IMR-90 (cell line): Measurements from ENCODE around the gene CDX1. TPM values are rescaled to one million over a fixed set of nuclear protein-coding genes. Genes with fewer than 3 reads are reported as not detected.

Experiments
- ATAC-seq: fragments of 200-7000 bp; cut with Tn5 transposase; 2 replicates; pipeline ENCODE4 v1.9.1; 2020; ENCODE audit warnings: low read depth, mild to moderate bottlenecking, moderate library complexity
- BruUV-seq: library from RNA; stranded (reverse); fragments of 400-500 nt; replicated peaks from 2 replicates; lab custom pipeline; 2021; lab: Mats Ljungman, UMichigan
- CTCF ChIA-PET: fragments of 300-600 bp; formaldehyde crosslinking; extraction: SDS; loops from one replicate; lab custom pipeline; 2021; ENCODE audit warnings: antibody characterized with exemption; lab: Yijun Ruan, JAX
- POLR2A ChIA-PET: fragments of 300-600 bp; sonication (Branson Sonifier 250); formaldehyde crosslinking; loops from one replicate; lab custom pipeline; 2022; ENCODE audit warnings: antibody characterized with exemption; ENCODE audit not compliant: unreplicated experiment; lab: Charles Lee
- DNase-seq: peaks from one replicate; pipeline ENCODE4 v3.0.0; 2013
- H2AFZ ChIP-seq: replicated peaks from 2 replicates; pipeline ENCODE3; 2013; ENCODE audit warnings: low read length, mild to moderate bottlenecking; ENCODE audit not compliant: poor library complexity
- H2AK5ac ChIP-seq: 2 replicates; pipeline ENCODE4 v1.6.1; 2013; ENCODE audit warnings: low read depth, low read length, inconsistent platforms
- H2AK9ac ChIP-seq: replicated peaks from 2 replicates; pipeline ENCODE3; 2013; ENCODE audit warnings: mild to moderate bottlenecking, low read depth, low read length, moderate library complexity; ENCODE audit not compliant: poor library complexity
- H2BK120ac ChIP-seq: 2 replicates; pipeline ENCODE4 v1.6.1; 2013; ENCODE audit warnings: low read depth, low read length, inconsistent platforms
- H2BK15ac ChIP-seq: 3 replicates; pipeline ENCODE4 v1.6.1; 2013; ENCODE audit warnings: low read depth, low read length, inconsistent platforms
- H2BK20ac ChIP-seq: 2 replicates; pipeline ENCODE4 v1.6.1; 2013; ENCODE audit warnings: low read depth, mild to moderate bottlenecking, inconsistent platforms, low read length, moderate library complexity
- H2BK5ac ChIP-seq: 2 replicates; pipeline ENCODE4 v1.6.1; 2013; ENCODE audit warnings: mild to moderate bottlenecking, low read depth, low read length, inconsistent platforms; ENCODE audit not compliant: poor library complexity, severe bottlenecking
- H3K14ac ChIP-seq: replicated peaks from 2 replicates; pipeline ENCODE4 v1.6.1; 2013; ENCODE audit warnings: low read depth, low read length, inconsistent platforms
- H3K18ac ChIP-seq: 2 replicates; pipeline ENCODE4 v1.6.1; 2013; ENCODE audit warnings: low read depth, low read length, control low read depth
- H3K23ac ChIP-seq: 2 replicates; pipeline ENCODE4 v1.6.1; 2013; ENCODE audit warnings: low read depth, low read length, inconsistent platforms
- H3K27ac ChIP-seq: 2 replicates; pipeline ENCODE4 v1.5.1; 2013; ENCODE audit warnings: mild to moderate bottlenecking, control low read depth, low read length; ENCODE audit not compliant: insufficient read depth
- H3K27me3 ChIP-seq: 2 replicates; pipeline ENCODE4 v1.6.1; 2013; ENCODE audit warnings: low read length; ENCODE audit not compliant: control insufficient read depth, insufficient read depth
- H3K36me3 ChIP-seq: 2 replicates; pipeline ENCODE4 v1.6.1; 2013; ENCODE audit warnings: low read length, mixed read lengths; ENCODE audit not compliant: control insufficient read depth, insufficient read depth
- H3K4ac ChIP-seq: 2 replicates; pipeline ENCODE4 v1.6.1; 2013; ENCODE audit warnings: low read depth, low read length, inconsistent platforms
- H3K4me1 ChIP-seq: 2 replicates; pipeline ENCODE4 v1.6.1; 2013; ENCODE audit warnings: low read length, mixed read lengths; ENCODE audit not compliant: control insufficient read depth, insufficient read depth
- H3K4me2 ChIP-seq: 2 replicates; pipeline ENCODE4 v1.6.1; 2013; ENCODE audit warnings: low read depth, mild to moderate bottlenecking, control low read depth, low read length, moderate library complexity
- H3K4me3 ChIP-seq: 2 replicates; pipeline ENCODE4 v1.5.1; 2013; ENCODE audit warnings: low read depth, mild to moderate bottlenecking, control low read depth, low read length, moderate library complexity; ENCODE audit not compliant: insufficient read depth
- H3K56ac ChIP-seq: 2 replicates; pipeline ENCODE4 v1.6.1; 2013; ENCODE audit warnings: low read length, inconsistent platforms; ENCODE audit not compliant: insufficient read depth; ENCODE audit errors: extremely low read depth
- H3K79me1 ChIP-seq, 2 experiments: 2 replicates each; pipeline ENCODE4 v1.6.1; 2013; ENCODE audit warnings: low read length in 2 of 2, inconsistent platforms in 1 of 2, low read depth in 1 of 2
- H3K9ac ChIP-seq: 2 replicates; pipeline ENCODE4 v1.6.1; 2013; ENCODE audit warnings: low read depth, low read length, control low read depth
- H3K9me1 ChIP-seq: 2 replicates; pipeline ENCODE4 v1.6.1; 2013; ENCODE audit warnings: low read length, inconsistent platforms; ENCODE audit not compliant: insufficient read depth
- H3K9me3 ChIP-seq: 2 replicates; pipeline ENCODE4 v1.6.1; 2013; ENCODE audit warnings: low read length; ENCODE audit not compliant: control insufficient read depth, insufficient read depth
- H4K20me1 ChIP-seq: 2 replicates; pipeline ENCODE4 v1.6.1; 2013; ENCODE audit warnings: low read length, inconsistent platforms; ENCODE audit not compliant: insufficient read depth
- H4K5ac ChIP-seq: 2 replicates; pipeline ENCODE4 v1.6.1; 2013; ENCODE audit warnings: mild to moderate bottlenecking, low read depth, low read length, control low read depth
- H4K8ac ChIP-seq, 2 experiments: 2 replicates each; pipeline ENCODE4 v1.6.1; 2013; ENCODE audit warnings: low read depth in 2 of 2, low read length in 2 of 2, control low read depth in 1 of 2, inconsistent platforms in 1 of 2
- H4K91ac ChIP-seq: 2 replicates; pipeline ENCODE4 v1.6.1; 2013; ENCODE audit warnings: low read depth, low read length, inconsistent platforms; ENCODE audit not compliant: insufficient read depth
- CEBPB ChIP-seq: IDR thresholded peaks from 2 replicates; pipeline ENCODE4 v1.6.1; 2012; ENCODE audit warnings: low read depth, low read length, improper control_type of control experiment
- FOS ChIP-seq: fragments of 150-350 bp; IDR thresholded peaks from 2 replicates; pipeline ENCODE4 v1.6.1; 2016; ENCODE audit warnings: low read depth, low read length
- MAFK ChIP-seq: IDR thresholded peaks from 2 replicates; pipeline ENCODE4 v1.6.1; 2012; ENCODE audit warnings: low read depth, low read length, improper control_type of control experiment
- NFE2L2 ChIP-seq: fragments of 150-350 bp; IDR thresholded peaks from 2 replicates; pipeline ENCODE4 v1.6.1; 2016; ENCODE audit warnings: low read depth, mild to moderate bottlenecking, low read length
- POLR2A ChIP-seq: IDR thresholded peaks from 2 replicates; pipeline ENCODE4 v1.6.1; 2012; ENCODE audit warnings: mild to moderate bottlenecking, low read depth, low read length
- RAD21 ChIP-seq: IDR thresholded peaks from 2 replicates; pipeline ENCODE4 v1.6.1; 2012; ENCODE audit warnings: low read length, improper control_type of control experiment
- RCOR1 ChIP-seq: IDR thresholded peaks from 2 replicates; pipeline ENCODE4 v1.6.1; 2012; ENCODE audit warnings: mild to moderate bottlenecking, low read length, improper control_type of control experiment; ENCODE audit not compliant: insufficient replicate concordance
- RFX5 ChIP-seq: IDR thresholded peaks from 2 replicates; pipeline ENCODE4 v1.8.0; 2012; ENCODE audit warnings: low read depth, mild to moderate bottlenecking, low read length, moderate library complexity
- SMC3 ChIP-seq: fragments of 150-350 bp; IDR thresholded peaks from 2 replicates; pipeline ENCODE4 v1.6.1; 2016; ENCODE audit warnings: low read depth, mild to moderate bottlenecking, antibody characterized with exemption, low read length, moderate library complexity
- USF2 ChIP-seq: fragments of 150-350 bp; IDR thresholded peaks from 2 replicates; pipeline ENCODE4 v1.6.1; 2017; ENCODE audit warnings: mild to moderate bottlenecking, antibody characterized with exemption, low read length, low read depth
- WGBS, 2 experiments: methylation state at CpG; one replicate each; pipeline versions ENCODE4 v1.1.5 to v1.1.7; 2013; ENCODE audit warnings: missing lambda C conversion rate in 2 of 2; ENCODE audit not compliant: insufficient read length in 1 of 2; ENCODE audit errors: extremely low coverage in 2 of 2; 5-methylcytosine and 5-hydroxymethylcytosine counted together
- dilution Hi-C: fragments of 300-500 bp; cut with HindIII; formaldehyde crosslinking; loops from one replicate; pipeline ENCODE4 v1.14.3; 2018; ENCODE audit warnings: low sequenced_read_pairs; ENCODE audit not compliant: unreplicated experiment
- in situ Hi-C: fragments of 300-500 bp; cut with MboI; formaldehyde crosslinking; loops from 3 replicates; pipeline ENCODE4 v1.14.3; 2019; ENCODE audit warnings: low sequenced_read_pairs, inconsistent platforms, mixed read lengths
- intact Hi-C: fragments of 100-400 bp; cut with micrococcal nuclease; formaldehyde crosslinking; loops from 2 replicates; pipeline ENCODE4 v1.10.0; 2022
- polyA plus RNA-seq, 3 experiments: library from polyadenylated mRNA; depleted of rRNA; stranded (reverse); fragments of >200 nt; gene quantifications; 2 replicates each; pipeline ENCODE4 v1.2.3, GENCODE V29; 2012; ENCODE audit warnings: low replicate concordance in 1 of 3
- total RNA-seq: library from RNA; depleted of rRNA; stranded (reverse); fragments of >200 nt; gene quantifications from 2 replicates; pipeline ENCODE4 v1.2.3, GENCODE V29; 2012
- TF ChIP-seq, protein P1 (sequence below): conservative IDR thresholded peaks from 2 replicates; pipeline ENCODE4 v1.5.1; 2012; ENCODE audit warnings: mild to moderate bottlenecking, low read depth, low read length, improper control_type of control experiment
- TF ChIP-seq, protein P2 (sequence below): fragments of 150-350 bp; IDR thresholded peaks from 2 replicates; pipeline ENCODE4 v1.6.1; 2016; ENCODE audit warnings: low read depth, mild to moderate bottlenecking, low read length, moderate library complexity, borderline replicate concordance

Gene CDX1
- total and polyA plus RNA-seq, 2 of the 4 experiments (the other 2 are of a cell fraction): 0.18 to 0.24 TPM

GRCh38 chr5:150158170-150158949 lies 8.2 kb upstream of the CDX1 start (continued):
- no peak for TF ChIP-seq CEBPB

DNA sequence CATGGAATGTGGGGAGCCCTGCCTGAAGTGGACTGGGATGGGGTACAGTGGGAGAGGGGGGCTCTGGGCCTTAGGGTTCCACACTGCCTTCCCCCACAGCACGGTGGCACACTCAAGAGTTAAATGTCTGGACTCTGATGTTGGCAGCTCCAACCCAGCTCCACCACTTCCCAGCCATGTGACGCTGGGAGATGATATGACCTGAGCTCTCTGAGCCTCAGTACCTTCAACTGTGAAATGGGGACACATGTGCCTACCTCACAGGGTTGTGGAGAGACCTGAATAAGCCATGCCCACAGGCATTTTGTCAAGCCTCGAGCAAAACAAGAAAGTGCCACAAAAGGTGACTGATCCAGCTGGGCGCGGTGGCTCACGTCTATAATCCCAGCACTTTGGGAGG lies 7.5 kb upstream of the CDX1 start:
- in situ Hi-C loops (no loop called here), intact Hi-C loops (no loop called here), dilution Hi-C loops (no loop called here)
- Histone ChIP-seq H3K4me2 (no peak overlapping the region), H3K9me3 (no peaks in the 10 kb centered on the region), H3K79me1 (peaks cover 2 to 41% of the 10 kb centered on the region in 2 experiments; a peak in 2 of 4 replicates), H2BK15ac (peak overlapping the region; percentile 77; the same call in 2 of the 3 replicates), H3K14ac (peak overlapping the region; percentile 87), H3K4ac (peak overlapping the region; percentile 93), H3K23ac (peak overlapping the region; percentile 59; the same call in 1 of the 2 replicates), H3K18ac (peak overlapping the region; percentile 25), H3K27ac (no peak overlapping the region; the same call in 1 of the 2 replicates), H3K9ac (no peak overlapping the region), H2AFZ (peak overlapping the region; percentile 79), H3K56ac (no peak overlapping the region), H2BK120ac (peak overlapping the region; percentile 91), H3K4me3 (no peak overlapping the region), H3K4me1 (peaks cover 31% of the 10 kb centered on the region), H2BK20ac (peak overlapping the region; percentile 94), H2BK5ac (peak overlapping the region; percentile 38), H4K91ac (peak overlapping the region; percentile 89), H3K36me3 (no peaks in the 10 kb centered on the region), H3K27me3 (no peaks in the 10 kb centered on the region), H4K8ac (peak overlapping the region; percentile 5 to 88; a peak in 3 of 4 replicates), H2AK9ac (peak overlapping the region; percentile 74), H4K5ac (peak overlapping the region; percentile 58), H4K20me1 (0 out of 2 replicates have a peak, but pooled peaks cover 5% of the 10 kb centered on the region), H3K9me1 (peaks cover 35% of the 10 kb centered on the region), H2AK5ac (peak overlapping the region; percentile 98)
- DNase-seq (no peak), ATAC-seq (no peak)
- BruUV-seq: no TSS peak
- CTCF ChIA-PET: interaction anchor here (0.7 to 1.4 kb wide), 2 partner anchors 29 to 61 kb away, joined by 3 read pairs; no protein-coding TSS in a partner anchor
- no CpG with 5 or more reads among the region's 6 CpGs for WGBS, 2 experiments
- POLR2A ChIA-PET: no interaction called here
- TF ChIP-seq NFE2L2 (no peak), RAD21 (no peak), SMC3 (no peak), RCOR1 (no peak), MAFK (no peak), RFX5 (no peak), USF2 (no peak), POLR2A (no peak), FOS (no peak)
- TF ChIP-seq, protein P1, sequence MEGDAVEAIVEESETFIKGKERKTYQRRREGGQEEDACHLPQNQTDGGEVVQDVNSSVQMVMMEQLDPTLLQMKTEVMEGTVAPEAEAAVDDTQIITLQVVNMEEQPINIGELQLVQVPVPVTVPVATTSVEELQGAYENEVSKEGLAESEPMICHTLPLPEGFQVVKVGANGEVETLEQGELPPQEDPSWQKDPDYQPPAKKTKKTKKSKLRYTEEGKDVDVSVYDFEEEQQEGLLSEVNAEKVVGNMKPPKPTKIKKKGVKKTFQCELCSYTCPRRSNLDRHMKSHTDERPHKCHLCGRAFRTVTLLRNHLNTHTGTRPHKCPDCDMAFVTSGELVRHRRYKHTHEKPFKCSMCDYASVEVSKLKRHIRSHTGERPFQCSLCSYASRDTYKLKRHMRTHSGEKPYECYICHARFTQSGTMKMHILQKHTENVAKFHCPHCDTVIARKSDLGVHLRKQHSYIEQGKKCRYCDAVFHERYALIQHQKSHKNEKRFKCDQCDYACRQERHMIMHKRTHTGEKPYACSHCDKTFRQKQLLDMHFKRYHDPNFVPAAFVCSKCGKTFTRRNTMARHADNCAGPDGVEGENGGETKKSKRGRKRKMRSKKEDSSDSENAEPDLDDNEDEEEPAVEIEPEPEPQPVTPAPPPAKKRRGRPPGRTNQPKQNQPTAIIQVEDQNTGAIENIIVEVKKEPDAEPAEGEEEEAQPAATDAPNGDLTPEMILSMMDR: no peak
- TF ChIP-seq, protein P2, sequence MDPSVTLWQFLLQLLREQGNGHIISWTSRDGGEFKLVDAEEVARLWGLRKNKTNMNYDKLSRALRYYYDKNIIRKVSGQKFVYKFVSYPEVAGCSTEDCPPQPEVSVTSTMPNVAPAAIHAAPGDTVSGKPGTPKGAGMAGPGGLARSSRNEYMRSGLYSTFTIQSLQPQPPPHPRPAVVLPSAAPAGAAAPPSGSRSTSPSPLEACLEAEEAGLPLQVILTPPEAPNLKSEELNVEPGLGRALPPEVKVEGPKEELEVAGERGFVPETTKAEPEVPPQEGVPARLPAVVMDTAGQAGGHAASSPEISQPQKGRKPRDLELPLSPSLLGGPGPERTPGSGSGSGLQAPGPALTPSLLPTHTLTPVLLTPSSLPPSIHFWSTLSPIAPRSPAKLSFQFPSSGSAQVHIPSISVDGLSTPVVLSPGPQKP: no peak
